GM18526 (cell line): ENCODE results near the gene FOXP2.

Source experiments
- POLR2A ChIP-seq: IDR thresholded peaks from 3 replicates; pipeline ENCODE4 v1.6.1; 2011; ENCODE audit not compliant: insufficient read length; ENCODE audit errors: extremely low read depth

The FOXP2 gene

GRCh38 chr7:114533131-114533530 lies 118.5 kb downstream of the FOXP2 start:
- TF ChIP-seq POLR2A: no peak

- TF ChIP-seq POLR2A: no peak
These were observed 120.3 kb downstream of the FOXP2 start for GRCh38 chr7:114534953-114535352.

GRCh38 chr7:114539575-114539974 lies 125.0 kb downstream of the FOXP2 start:
- TF ChIP-seq POLR2A: no peak

GRCh38 chr7:114540291-114540690 lies 125.7 kb downstream of the FOXP2 start:
- no peak for TF ChIP-seq POLR2A

- TF ChIP-seq POLR2A: no peak
These were observed 133.7 kb downstream of the FOXP2 start for GRCh38 chr7:114548081-114548980.

- no peak for TF ChIP-seq POLR2A
These were observed 140.3 kb downstream of the FOXP2 start for GRCh38 chr7:114554781-114555537.

- no peak for TF ChIP-seq POLR2A
These were observed 152.8 kb downstream of the FOXP2 start for GRCh38 chr7:114567416-114567815.

GRCh38 chr7:114569220-114569619 lies 154.6 kb downstream of the FOXP2 start:
- TF ChIP-seq POLR2A: no peak

GRCh38 chr7:114574384-114574783 lies 159.8 kb downstream of the FOXP2 start:
- TF ChIP-seq POLR2A: no peak

GRCh38 chr7:114575098-114575497 lies 160.5 kb downstream of the FOXP2 start:
- TF ChIP-seq POLR2A: no peak

GRCh38 chr7:114588506-114588905 lies 173.9 kb downstream of the FOXP2 start:
- no peak for TF ChIP-seq POLR2A

- TF ChIP-seq POLR2A: no peak
These were observed 174.8 kb downstream of the FOXP2 start for GRCh38 chr7:114589436-114589835.

GRCh38 chr7:114590298-114590697 lies 175.7 kb downstream of the FOXP2 start:
- TF ChIP-seq POLR2A: no peak

- no peak for TF ChIP-seq POLR2A
These were observed 184.3 kb downstream of the FOXP2 start for GRCh38 chr7:114598946-114599345.

- TF ChIP-seq POLR2A: no peak
These were observed 191.5 kb downstream of the FOXP2 start for GRCh38 chr7:114606100-114606499.

GRCh38 chr7:114620208-114620607 lies 205.6 kb downstream of the FOXP2 start:
- no peak for TF ChIP-seq POLR2A
